Stimulated activated CD4-positive, alpha-beta T cell treated with anti-CD3 and anti-CD28 coated beads, Interleukin-2, amount 100 ng/mL, for 48 hours (primary cell): ENCODE measurements around the gene FOLR1.

Experiments
- DNase-seq, 2 donors: peaks; one replicate each; pipeline ENCODE4 v3.0.0-alpha.2; 2020

Gene FOLR1

DNA sequence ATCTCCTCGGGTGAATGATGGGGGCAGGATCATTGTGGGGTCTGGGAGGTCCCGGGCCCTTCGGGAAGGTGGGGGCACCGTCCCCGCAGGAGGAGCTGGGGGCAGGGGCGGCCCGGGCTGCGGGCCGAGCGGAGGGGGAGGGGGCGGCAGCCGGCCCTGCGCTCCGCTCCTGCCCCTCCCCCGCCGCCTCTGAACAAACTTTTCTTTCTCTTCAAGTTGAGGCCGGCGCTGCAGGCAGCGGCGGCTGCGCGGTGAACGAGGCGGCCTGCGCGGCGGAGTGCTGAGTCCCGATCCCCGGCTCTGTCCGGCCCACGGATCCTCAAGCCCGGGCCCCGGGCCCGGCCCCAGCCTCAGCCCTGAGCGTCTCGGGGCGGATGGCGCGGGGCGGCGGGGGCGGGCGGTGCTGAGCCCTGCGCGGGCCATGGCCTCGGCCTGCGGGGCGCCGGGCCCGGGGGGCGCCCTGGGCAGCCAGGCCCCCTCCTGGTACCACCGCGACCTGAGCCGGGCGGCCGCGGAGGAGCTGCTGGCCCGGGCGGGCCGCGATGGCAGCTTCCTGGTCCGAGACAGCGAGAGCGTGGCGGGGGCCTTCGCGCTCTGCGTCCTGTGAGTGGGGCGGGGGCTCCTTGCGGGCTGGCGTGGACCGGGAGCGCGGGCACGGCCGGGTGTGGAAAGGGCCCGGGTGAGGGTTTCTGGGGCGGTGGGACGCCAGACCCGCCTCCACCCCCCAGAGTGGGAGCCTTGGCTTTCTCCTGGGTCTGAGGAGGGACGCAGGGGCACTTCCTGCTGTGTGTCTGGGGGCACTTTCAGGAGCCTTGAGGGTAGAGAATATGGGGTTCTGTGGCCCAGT is 32.8 kb downstream of the FOLR1 start, which contains the start of gene INPPL1:
INPPL1 (plus strand) TSS at position 204 of the 847 bp plus-strand sequence; CDS start at position 422, 218 bp downstream.
- DNase-seq = peak; percentile 23 to 46

DNA sequence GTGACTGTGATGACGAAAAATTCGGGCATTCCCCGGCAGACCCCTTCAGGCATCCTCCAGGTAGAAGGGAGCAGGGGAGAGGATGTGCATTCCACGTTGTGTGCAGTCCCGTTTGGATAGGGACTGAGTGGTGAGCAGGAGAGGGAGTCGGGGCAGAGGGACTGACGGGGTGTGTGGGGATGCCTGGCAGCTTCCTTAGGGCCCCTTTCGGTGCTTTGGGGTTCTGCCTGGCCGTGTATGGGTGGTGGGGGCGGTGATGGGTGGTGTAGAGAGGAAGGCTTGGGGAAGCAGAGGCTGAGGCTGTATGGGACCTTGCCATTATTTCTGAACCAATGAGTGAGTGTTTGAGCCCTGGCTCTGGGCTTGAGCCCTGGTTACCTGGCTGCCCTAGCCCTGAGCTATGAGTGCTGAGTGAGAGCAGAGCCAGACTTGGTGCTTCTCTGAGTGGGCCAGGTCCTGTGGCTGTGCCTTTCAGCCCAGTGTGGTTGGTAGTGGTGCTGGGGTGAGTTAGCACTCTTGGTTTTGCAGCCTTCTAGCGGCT is 33.5 kb downstream of the FOLR1 start:
- no peak for DNase-seq

GRCh38 chr11:72226701-72227100 is 34.8 kb downstream of the FOLR1 start:
- no peak for DNase-seq

- DNase-seq = no peak
These were observed 35.6 kb downstream of the FOLR1 start for GRCh38 chr11:72227316-72228228.

- no peak for DNase-seq
These were observed 36.4 kb downstream of the FOLR1 start for GRCh38 chr11:72228229-72228843.

- DNase-seq = no peak
These were observed 36.9 kb downstream of the FOLR1 start for GRCh38 chr11:72228844-72229231.

- DNase-seq = no peak
These were observed 37.5 kb downstream of the FOLR1 start for GRCh38 chr11:72229336-72229924.

DNA sequence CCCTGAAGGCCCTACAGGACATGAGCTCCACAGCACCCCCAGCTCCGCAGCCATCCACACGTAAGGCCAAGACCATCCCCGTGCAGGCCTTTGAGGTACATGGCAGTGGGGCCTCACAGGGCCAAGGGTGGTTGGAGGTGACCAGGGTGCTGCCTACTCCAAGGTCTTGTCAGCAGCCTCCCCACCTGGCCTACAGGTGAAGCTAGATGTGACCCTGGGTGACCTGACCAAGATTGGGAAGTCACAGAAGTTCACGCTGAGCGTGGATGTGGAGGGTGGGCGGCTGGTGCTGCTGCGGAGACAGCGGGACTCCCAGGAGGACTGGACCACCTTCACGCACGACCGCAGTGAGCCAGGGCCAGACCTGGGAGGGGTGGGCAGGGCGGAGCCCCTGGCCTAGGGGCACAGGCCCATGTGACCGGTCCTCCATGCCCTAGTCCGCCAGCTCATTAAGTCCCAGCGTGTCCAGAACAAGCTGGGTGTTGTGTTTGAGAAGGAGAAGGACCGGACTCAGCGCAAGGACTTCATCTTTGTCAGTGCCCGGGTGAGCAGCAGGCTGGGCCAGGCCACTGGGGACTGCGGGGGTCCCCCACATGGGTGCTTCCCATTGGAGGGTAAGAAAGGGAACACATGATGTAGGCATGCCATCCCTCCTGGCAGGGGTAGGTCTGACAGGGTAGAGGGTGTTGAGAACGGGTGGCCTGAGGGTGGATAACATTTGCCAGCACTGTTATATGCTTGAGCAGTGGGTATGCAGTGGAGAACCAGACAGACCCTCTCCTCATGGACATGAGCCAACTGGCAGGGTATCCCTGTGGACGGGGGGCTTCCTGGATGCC is 38.2 kb downstream of the FOLR1 start:
- DNase-seq = no peak

- no peak for DNase-seq
These were observed 38.9 kb downstream of the FOLR1 start for GRCh38 chr11:72230764-72231365.

- no peak for DNase-seq
These were observed 39.7 kb downstream of the FOLR1 start for GRCh38 chr11:72231396-72232259.

DNA sequence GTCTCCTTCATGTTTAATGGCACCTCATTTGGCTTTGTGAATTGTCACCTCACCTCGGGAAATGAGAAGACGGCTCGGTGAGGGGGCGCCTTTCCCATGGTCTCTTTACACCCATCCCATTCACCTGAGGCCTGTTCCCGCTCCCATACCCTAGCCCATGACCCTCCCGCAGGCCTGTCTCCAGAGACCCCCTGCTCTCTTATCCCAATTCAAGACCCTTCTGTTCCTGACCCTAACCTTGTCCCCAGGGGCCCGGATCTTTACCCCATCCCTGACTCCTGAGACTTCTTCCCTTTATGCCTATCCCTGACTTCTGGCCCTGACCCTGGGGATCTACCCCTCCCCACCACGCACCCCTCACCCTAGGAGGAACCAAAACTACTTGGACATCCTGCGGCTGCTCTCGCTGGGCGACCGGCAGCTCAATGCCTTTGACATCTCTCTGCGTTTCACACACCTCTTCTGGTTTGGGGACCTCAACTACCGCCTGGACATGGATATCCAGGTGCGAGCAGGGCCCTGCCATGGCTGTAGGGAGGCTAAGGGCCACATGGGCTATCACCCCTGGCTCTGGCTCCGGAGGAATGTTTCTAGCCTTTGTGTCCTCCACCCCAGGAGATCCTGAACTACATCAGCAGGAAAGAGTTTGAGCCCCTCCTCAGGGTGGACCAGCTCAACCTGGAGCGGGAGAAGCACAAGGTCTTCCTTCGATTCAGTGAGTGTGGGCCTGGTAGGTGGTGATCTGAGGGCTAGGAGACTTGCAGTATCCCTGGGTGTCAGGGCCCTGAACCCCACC is 40.5 kb downstream of the FOLR1 start:
- DNase-seq = no peak

DNA sequence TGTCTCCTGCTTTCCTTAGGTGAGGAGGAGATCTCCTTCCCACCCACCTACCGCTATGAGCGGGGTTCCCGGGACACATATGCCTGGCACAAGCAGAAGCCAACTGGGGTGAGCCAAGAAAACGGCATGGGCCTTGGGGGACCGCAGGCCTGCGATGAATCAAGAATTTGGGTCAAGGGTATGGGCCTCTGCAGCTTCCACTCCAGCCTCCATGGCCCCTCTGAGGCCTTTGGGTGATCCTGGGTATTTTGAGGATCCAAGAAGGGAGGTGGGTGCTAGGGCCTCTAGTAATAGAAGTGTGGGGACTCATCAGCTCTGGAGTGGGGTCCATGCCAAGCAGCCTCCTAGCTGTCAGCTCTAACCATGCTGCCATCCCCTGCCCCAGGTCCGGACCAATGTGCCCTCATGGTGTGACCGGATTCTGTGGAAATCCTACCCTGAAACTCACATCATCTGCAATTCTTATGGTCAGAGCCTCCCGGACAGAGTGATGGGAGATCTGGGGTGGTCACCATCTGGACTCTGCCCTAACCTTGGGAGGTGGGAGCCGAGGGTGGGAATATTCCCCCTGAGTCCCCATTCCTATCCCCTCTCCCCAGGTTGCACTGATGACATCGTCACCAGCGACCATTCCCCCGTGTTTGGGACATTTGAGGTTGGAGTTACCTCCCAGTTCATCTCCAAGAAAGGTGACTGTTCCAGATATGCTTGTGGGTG is 41.3 kb downstream of the FOLR1 start:
- DNase-seq = no peak

GRCh38 chr11:72233773-72234513 is 42.0 kb downstream of the FOLR1 start:
- DNase-seq = no peak

GRCh38 chr11:72234514-72234830 is 42.5 kb downstream of the FOLR1 start:
- DNase-seq = no peak

DNA sequence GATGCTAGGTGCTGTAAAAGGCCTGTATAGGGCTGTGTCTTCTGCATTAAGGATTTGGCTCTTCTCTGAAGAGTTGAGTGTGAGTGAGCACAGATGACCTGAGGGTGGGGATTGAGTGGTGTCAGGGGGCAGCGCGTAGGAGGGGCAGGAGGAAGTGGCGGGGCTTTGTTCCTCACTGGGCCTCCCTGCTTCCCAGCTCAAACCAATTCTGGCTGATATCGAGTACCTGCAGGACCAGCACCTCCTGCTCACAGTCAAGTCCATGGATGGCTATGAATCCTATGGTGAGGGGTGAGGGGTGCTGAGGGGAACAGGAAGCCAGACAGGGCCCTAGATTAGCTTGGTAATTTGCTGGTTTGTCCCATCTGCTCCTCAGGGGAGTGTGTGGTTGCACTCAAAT is 43.0 kb downstream of the FOLR1 start:
- DNase-seq = no peak

DNA sequence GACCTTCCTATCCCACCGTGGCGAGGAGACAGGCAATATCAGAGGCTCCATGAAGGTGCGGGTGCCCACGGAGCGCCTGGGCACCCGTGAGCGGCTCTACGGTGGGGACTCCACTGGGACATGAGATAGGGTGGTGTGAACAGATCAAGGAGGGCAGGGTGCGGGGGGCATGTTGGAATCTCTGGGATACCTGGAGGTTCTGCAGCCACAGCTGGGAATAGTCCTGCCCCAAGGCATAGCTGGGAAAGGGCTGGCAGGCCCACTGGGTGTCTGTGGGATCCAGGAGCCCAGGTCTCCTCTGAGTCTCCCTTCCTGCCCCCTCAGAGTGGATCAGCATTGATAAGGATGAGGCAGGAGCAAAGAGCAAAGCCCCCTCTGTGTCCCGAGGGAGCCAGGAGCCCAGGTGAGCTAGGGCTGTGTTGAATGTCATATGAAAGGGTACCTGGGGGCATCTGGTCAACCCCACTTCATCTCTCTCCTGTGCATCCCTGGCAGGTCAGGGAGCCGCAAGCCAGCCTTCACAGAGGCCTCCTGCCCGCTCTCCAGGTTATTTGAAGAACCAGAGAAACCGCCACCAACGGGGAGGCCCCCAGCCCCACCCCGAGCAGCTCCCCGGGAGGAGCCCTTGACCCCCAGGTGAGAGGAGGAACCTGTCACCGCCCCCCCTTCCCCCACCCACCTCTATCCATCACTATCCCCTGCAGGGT is 43.6 kb downstream of the FOLR1 start:
- no peak for DNase-seq

DNA sequence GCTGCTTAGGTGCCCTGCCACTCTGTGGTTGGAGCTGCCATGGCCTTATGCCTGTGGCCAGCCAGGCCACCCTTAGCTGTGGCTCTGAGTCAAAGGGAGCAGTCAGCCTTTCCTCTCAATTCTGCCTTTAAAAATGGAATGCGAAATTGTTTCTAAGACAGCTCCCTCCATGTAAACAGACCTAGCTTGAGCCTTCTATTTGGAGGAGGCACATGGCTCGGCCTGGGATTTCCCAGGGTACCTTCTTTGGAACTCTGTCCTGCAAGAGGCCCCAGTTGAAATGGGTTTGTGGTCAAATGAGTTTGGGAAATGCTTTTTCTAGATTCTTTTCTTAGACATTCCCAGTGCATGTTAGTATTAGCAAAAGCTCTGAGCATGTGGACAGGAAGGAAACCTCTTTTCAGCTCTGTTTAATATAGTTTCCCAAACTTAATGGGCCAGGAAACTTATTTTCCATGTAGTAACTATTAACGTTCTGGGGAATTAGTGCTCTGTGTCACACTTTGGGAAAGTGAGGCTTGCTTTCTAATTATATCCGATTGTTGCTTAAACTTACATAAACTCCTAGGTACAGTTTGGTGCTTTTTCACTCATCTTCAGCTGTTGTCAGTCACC is 44.2 kb downstream of the FOLR1 start:
- DNase-seq = no peak
